ENCODE results near the gene MRPS33.

DNA sequence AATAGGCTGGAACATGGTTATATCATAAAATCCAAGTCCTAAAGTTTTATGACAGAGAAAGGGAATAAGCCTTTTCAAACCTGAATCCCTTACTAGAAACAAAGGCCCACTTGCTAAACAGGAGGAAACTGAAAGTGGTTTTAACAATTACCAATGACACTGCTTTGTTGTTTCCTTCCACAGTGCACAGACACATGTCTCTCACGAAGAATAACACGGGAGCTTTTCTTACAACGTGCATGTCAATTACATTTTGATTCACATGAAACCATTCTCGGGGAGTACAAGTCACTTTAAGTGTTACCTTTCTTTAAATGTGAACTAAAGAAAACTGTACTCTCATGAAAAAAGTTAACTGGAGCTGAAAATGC is 1.4 kb downstream of the MRPS33 start:
- TF ChIP-seq EZH2 (IDR thresholded peaks at IDR 0.05; ENCODE audit: insufficient read depth, poor library complexity, severe bottlenecking) (no peak), EZH2phosphoT487 (IDR thresholded peaks at IDR 0.05; ENCODE audit: insufficient read depth, low read depth) (no peak)

Measured in GM23248 (cell line).